Caki2 (cell line): ENCODE measurements around the gene C3orf52. TPM values are rescaled to one million over a fixed set of nuclear protein-coding genes. Genes with fewer than 3 reads are reported as not detected.
"Not testable (repeated sequence)": the region's sequence is repeated elsewhere in the genome, so short reads cannot be mapped to it uniquely, and the experiment has no call there.

Experiments
- DNase-seq: peaks from one replicate; pipeline ENCODE4 v3.0.0-alpha.2; 2015; ENCODE audit warnings: low read depth
- in situ Hi-C: cut with HindIII; loops from 2 replicates; pipeline ENCODE4 v1.10.0; 2016; ENCODE audit warnings: low sequenced_read_pairs, low pct_unique_long_range_greater_than_20kb, mixed read lengths
- total RNA-seq: library from RNA; depleted of rRNA; stranded (reverse); fragments of >200 nt; shearing (Covaris generic); gene quantifications from 2 replicates; pipeline ENCODE4 v1.2.3, GENCODE V29; 2014; ENCODE audit warnings: low replicate concordance; rRNA removed

C3orf52 gene, protein sequence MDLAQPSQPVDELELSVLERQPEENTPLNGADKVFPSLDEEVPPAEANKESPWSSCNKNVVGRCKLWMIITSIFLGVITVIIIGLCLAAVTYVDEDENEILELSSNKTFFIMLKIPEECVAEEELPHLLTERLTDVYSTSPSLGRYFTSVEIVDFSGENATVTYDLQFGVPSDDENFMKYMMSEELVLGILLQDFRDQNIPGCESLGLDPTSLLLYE
- 8.8 and 9.0 TPM in 2 replicates for total RNA-seq

DNA sequence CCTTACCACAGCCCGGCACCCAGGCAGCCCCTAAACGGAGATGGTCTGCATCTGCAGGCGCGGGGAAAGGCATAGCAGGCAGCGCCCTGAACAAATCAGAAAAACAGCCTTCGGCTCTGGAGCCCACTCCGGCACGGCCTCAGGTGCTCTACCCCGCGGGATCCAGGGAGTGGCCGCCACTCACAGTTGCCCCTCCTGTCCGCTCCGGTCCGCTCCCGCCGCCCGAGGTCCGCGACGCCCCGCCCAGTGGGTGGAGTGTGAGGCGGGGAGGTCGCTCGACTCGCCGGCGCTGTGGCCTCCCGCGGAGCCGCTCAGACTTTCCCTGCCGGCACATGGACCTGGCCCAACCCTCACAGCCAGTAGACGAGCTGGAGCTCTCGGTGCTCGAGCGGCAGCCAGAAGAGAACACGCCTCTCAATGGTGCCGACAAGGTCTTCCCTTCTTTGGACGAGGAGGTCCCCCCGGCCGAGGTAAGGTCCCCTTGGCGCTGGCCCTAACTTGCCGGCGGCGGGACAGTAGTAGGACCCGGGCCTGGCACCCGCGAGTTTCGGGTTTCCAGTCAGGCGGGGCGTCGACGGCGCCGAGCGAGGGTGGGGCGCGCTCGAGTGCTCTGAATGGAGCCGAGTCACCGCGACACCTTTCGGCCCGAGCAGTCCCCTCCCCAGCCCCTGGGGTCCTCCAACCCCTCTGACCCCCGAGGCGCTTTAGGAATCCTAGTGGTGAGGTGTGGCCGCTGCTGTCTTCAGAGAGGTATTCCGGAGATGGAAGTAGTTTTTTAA, at the start of gene C3orf52:
TSS of gene C3orf52 (plus strand) at position 314 of the 779 bp plus-strand sequence. CDS start at position 333, 19 bp downstream.
- in situ Hi-C loops = no loop called here
- peak; percentile 83 for DNase-seq

DNA sequence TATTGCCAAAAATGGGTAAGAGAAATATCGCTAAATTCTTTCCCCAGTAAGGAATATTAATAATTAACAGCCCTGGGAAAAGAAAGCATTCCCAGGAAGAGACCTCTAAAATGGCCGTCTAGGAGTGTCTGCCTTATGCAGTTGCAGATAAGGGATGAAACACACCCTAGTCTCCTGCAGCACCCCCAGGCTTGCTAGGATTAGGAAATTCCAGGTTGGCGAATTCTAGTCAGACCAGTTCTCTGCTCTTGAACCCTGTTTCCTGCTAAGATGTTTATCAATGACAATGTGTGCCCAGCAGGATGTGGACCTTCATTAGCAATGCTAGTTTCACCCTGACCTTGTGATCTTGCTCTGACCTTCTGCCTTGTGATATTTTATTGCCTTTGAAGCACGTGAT, 49.0 kb upstream of the C3orf52 start:
- DNase-seq, in situ Hi-C loops: not testable (repeated sequence)

DNA sequence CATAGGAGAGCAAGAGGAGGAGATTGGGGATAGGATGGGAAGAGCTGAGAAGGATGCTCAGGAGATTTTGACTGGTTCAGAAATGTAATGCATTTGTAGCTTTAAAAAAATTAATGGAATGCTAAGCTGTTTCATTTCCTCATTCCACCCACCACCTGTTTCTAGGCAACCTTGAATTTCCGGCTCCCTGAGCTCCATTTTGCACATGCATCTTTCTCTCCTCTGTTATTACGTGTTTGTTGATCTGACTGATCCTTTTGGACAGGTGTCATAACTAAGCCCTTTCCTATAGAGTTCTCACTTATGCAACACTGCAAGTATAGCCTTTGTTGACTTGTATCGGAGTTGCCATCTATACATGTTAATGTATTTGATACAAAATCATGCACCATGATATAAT, 47.3 kb upstream of the C3orf52 start:
- peak; percentile 15 for DNase-seq
- in situ Hi-C loops = no loop called here

DNA sequence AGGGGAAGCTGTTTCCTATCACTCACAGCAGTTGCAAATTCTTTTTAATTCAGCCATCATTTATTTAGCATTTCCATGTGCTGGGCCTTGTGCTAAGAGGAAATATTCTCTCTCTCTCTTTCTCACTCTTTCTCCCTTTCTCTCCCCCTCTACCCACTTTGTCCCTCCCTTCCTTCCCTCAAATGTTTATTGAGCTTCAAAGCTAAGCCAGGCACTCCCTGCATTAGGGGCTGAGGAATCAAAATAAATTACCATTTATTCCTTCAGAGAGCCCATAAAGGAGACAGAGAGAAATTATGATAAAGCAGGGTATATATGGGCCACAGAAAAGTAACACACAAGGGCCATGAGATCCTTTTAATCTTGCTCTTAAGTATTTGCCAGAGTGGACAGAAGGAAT, 44.9 kb upstream of the C3orf52 start:
- in situ Hi-C loops = no loop called here
- DNase-seq = no peak

DNA sequence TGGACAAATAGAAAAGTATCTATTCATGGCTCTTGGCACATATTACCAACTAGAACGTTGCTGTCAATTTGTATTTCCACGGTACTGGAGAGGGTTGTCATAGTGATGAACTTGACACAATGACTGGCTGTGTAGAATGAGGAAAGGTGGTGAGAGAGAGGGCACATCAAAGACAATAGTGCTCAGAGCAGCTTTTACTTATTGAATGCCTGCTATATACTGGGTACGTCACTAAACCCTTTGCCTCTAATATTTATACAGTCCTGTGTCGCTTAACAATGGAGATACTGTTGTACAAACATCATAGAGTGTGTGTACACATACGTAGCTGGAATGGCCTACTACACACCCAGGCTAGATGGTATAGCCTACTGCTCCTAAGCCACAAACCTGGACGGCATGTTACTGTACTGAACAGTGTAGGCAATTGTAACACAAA, 43.3 kb upstream of the C3orf52 start:
- in situ Hi-C loops = no loop called here
- peak; percentile 48 for DNase-seq

DNA sequence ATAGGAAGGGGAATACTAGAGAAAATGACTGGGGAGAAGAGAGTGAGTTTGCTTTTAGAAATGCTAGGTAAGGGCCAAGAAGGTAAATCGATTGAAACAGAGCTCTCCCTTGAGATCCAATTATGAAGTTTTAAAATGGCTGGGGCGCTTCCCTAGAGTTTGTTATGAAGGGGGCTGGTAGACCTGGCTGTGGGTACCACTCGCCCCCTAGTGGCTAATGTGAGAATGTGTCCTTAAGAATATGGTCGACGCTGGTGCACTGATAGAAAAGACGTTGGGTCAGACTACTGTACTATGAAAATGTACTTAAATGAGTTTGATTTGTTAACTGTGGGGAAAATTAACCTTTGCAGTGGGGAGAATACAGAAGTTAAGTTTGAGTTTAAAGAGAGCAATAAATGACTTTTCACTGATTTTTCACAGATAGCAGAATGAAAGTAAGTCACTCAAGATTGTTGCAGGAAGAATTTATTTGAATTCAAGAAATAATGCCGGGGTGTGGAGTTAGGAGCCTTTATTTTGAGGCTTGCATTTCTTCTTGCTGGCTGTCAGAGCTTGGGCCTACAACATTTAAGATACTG, 42.5 kb upstream of the C3orf52 start:
- DNase-seq = peak; percentile 49
- in situ Hi-C loops = no loop called here

DNA sequence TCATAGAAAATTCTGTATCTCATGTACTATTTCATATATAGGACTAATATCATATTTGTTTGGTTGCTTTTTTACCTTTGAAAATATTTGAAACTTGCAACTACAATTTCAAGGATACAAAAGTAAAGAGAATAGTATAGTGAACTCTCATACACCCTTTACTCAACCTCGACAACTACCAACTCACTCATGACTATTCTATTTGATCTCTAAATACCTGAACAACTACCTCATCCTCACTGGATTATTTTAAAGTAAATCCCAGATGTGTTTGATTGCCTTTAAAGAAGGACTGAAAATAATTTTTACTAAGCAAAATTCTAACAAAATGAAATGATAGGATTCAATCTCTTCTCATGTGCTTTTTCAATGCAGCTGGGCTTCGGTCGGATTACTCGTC, 39.6 kb upstream of the C3orf52 start:
- no peak for DNase-seq
- in situ Hi-C loops = no loop called here

DNA sequence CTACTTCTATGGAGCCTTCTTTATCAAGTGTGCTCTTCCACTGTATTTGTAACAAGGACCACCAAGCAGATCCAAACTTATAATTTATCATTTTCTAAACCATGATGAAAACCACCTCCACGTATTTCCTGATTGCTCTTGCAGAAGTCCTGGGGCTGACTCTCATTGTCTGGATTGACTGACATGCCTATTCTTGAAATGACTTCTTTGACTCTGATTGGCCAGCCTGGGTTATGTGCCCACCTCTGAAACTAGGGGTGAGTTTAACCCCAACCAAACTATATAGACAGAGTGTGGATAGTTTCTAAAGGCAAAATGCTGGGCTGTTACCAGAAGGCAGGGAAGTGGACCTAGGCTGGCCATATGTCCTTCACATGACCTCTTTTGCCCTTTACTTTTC, 38.9 kb upstream of the C3orf52 start:
- no peak for DNase-seq
- in situ Hi-C loops = no loop called here

DNA sequence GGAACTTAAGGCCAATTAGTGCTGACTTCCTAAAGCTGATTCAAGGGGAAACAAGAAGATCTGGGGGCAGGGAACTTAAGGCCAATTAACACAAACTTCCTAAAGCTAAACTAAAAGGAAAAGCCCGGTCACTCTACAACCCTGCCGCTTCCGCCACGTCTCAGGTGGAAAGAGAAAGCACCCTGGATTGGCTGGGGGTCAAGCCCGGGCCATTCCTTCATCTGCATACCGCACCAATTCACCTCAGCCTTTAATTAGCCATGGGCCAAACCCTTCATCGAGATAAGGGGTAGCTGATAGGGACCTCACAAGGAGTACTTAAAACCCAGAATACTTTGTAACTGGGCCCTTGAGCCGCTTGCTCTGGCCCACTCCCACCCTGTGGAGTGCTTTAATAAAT, 37.3 kb upstream of the C3orf52 start:
- in situ Hi-C loops = no loop called here
- no peak for DNase-seq

DNA sequence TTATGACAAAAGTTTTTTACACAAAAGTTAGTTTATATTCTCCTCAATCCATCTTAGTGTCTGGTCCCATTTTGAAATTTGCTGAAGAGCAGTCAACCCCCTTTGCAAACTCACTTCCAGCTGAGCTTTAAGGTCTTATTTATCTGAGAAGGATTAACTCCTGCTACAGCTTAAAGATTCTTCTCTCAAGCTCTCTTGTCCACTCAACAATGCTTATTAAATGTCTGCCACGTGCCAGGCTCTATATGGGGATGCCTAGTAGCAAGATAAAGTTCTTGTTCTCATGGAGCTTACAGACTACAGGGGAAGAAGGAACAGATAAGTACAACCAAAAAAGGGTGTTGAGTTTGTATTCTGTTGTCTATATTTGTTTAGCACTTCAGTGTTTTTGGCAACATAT, 33.0 kb upstream of the C3orf52 start:
- DNase-seq = no peak
- in situ Hi-C loops = no loop called here

DNA sequence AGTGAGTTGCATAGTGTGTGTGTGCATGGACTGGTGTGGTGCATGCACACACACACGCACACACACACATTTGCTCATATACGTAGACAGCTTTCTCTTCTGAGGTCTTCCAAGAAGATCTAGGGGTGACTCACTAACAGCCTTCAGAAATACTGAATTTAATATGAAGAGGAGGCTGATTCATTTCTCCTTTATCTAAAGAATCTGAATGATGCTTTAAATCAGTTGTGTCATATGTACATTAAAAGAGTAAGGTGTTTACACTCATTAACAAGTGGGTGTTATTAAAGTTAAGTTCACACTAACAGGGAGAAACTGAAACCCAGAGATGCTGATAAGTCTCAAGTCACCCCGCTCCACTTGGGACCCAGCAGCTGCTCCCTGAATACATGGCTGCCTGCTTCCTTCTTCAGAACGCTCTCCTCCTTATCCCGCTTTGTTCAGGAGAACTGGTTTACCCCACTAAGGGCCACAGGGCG, 29.7 kb upstream of the C3orf52 start:
- in situ Hi-C loops = no loop called here
- no peak for DNase-seq

DNA sequence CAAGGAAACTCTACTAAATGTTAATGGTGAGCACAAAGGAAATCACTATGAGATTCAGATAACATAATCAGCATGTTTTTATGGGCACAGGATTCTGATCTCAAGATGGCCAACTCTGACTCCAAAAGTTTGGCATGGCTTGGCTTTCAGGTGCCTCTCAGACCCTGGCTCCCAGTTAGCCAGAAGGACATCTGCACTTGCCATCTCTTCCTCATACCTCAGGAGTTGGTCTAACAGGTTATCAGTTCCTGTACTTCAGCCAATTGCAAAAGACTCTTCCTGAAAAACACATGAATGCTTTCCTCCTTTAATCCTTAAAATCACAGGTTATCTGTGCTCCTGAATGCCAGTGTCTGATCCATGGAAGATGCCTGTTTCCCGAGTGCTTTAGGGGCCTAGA, 26.7 kb upstream of the C3orf52 start:
- DNase-seq = no peak
- in situ Hi-C loops = no loop called here

DNA sequence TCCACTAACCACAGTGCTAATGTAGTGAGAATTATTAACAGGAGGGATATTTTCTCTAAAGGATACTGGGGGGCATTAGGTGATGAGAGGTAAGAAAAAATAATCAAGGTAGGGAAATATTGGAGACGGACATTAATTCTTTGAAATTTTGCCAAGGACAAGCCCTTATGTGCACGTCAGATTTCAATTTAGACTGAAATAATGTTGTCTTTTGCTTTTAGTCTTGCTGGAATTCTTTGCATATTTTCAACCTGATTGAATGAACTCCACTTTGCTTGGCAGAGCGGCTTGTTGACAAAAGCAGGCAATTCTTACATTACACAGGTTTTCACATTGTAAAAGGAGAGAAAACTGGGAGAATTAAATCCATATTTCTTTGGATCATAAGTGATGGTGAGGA, 25.0 kb upstream of the C3orf52 start:
- peak; percentile 75 for DNase-seq
- in situ Hi-C loops = no loop called here

DNA sequence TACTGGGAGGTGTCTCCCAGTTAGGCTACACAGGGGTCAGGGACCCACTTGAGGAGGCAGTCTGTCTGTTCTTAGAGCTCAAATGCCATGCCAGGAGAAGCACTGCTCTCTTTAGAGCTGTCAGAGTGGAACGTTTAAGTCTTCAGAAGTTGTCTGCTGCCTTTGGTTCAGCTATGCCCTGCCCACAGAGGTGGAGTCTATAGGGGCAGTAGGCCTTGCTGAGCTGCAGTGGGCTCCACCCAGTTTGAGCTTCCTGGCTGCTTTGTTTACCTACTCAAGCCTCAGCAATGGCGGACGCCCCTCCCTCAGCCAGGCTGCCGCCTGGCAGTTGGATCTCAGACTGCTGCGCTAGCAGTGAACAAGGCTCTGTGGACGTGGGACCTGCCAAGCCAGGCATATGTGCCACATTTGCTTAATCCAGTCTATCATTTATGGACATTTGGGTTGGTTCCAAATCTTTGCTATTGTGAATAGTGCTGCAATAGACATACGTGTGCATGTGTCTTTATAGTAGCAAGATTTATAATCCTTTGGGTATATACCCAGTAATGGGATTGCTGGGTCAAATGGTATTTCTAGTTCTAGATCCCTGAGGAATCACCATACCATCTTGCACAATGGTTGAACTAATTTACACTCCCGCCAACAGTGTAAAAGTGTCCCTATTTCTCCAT, 13.7 kb upstream of the C3orf52 start:
- in situ Hi-C loops, DNase-seq: not testable (repeated sequence)

DNA sequence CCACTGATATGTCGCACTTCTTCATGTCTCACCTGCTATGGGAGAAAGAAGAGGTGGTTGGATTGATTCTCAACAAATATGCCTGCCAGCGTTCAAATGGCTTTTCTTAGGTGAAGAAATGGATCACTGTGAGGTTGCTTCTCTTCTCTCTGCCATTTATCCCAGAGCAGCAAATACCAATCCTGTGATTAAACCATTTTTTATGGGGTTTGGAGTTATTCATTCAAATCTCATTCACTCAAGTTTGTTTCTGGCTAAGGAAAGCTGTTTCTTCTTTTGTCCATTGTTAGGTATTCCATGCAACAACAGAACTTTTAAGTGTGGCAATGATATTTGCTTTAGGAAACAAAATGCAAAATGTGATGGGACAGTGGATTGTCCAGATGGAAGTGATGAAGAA, 12.2 kb upstream of the C3orf52 start:
- no peak for DNase-seq
- in situ Hi-C loops = no loop called here

DNA sequence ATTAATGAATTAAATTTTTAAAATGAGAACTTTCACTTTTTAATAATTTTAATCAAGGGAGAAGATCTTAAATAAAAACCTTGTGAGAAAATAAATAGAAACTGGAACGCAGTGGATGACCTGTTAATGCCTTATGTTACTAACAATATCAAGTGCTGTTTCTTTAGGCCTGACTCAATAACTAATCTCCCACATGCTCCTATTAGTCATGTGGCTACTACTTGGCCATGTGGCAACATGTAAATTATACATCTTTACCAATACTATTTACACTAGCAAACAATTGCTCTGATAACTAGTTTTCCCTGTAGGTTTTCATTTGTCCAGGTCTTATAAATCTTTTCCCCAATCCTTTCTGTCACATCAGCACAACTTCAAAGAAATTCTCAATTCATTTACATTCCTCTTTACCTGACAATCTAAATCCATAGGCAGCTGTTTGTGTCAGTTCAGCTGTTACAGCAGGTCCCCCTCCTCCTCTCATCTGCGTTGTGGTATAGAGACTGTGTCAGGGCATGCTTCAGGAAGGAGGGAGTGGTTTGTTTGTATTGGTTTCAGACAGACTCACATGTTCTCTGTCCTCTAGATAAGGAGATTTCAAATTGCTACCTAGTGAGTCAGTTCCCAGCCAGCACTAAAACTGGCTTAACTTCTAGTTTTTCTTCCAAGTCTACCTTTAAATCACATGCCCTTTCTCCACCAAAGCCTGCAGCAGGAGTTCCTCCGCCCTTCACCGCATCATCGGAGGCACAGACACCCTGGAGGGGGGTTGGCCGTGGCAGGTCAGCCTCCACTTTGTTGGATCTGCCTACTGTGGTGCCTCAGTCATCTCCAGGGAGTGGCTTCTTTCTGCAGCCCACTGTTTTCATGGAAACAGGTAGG, 11.3 kb upstream of the C3orf52 start:
- in situ Hi-C loops = no loop called here
- peak; percentile 94 for DNase-seq

DNA sequence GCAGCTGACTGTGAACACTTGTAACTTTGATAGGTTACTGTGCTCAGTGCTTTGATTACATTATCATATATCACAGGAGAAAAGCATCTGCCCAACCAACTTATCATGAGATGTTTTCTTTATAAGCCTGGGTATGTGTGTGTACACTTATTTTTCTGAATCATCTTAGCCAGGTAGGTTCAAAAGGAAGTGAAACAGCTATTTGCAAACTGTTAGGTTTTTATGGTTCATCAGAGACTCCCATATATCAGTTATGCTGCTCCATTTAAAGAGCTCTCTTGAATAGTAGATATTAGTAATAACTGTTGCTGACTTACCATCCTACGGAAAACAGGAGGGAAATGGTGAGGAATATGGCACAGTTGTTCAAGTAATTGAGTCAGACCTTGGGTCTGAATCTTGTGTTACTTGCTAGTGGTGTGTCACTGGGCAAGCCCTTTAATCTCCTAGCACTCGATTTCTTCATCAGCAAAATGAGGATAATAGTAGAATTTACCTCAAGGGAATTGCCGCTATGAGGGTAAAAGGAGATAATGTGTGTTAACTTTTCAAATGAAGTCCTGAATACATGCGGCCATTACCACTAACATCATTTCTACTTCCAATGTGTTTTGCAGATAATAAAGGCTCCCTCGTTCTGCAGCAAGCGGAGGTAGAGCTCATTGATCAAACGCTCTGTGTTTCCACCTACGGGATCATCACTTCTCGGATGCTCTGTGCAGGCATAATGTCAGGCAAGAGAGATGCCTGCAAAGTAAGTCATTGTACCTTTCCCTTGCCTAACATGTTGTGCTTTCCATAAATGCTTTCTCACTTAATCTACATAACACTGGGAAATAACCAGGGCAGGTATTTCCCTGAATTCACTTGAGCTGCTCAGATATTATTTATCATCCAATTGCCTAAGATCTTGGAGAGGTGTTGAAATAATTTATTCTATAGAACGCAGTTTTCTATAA, 7.8 kb upstream of the C3orf52 start:
- DNase-seq = no peak
- in situ Hi-C loops = no loop called here
